Stimulated activated CD4-positive, alpha-beta T cell treated with anti-CD3 and anti-CD28 coated beads, Interleukin-15, amount 100 ng/mL, for 24 hours (primary cell): ENCODE data around the gene PRKCB.

ENCODE experiments used
- DNase-seq: peaks from one replicate; pipeline ENCODE4 v3.0.0-alpha.2; 2020

PRKCB gene

DNA sequence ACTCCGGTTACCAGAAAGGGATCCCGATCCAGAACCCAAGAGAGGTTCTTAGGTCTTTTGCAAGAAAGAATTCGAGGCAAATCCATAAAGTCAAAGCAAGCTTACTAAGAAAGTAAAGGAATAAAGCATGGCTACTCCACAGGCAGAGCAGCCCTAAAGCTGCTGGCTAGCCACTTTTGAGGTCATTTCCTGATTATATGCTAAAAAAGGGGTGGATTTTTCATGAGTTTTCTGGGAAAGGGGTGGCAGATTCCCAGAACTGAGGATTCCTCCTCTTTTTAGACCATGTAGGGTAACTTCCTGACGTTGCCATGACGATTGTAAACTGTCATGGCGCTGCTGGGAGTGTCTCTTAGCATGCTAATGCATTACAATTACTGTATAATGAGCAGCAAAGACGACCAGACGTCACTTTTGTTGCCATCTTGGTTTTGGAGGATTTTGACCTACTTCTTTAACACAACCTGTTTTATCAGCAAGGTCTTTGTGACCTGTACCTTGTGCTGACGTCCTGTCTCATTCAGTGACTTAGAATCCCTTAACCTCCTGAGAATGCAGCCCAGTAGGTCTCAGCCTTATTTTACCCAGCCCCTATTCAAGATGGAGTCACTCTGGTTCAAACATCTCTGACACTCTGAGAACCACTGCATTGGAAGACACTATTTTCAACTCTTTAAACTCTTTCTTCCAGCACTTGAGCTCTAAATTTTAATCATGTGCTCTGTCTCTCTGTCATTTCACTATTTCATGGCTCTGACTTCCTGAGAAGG lies 216.7 kb downstream of the PRKCB start:
- DNase-seq, result no peak

DNA sequence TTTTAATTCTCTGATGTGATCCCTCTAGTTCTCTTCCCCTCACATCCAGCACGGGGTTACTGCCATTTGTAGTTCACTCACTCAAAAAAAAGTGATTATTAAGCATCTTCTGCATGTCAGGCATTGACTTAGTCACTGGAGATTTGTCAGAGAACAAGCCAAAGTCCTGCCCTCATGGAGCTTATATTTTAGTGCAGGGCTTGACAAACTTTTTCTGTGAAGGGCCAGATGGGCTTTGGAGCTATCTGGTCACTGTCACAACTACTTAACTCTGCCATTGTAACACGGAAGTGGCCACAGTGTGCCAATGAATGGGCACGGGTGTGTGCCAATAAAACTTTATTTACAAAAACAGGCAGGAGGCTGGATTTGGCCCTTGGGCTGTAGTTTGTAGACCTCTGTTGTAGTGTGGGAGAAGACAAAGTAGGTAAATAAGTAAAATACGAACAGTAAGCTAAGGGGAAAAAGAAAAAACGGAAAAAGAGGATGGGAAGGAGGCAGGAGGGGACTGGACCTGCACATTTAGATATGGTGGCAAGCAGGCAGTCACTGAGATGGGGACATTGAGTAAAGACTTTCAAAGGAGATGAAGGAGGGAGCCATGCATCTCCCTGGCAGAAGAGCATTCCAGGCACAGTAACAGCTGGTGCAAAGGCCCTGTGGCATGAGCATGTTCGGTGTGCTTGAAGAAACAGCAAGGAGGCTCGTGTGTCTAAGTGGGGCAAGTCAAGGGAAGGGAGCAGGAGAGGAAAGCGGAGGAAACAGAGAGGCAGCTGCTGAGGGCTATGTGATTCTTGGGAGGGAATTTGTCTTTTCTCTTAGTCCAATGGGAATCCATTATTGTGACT lies 217.5 kb downstream of the PRKCB start:
- DNase-seq, result no peak

DNA sequence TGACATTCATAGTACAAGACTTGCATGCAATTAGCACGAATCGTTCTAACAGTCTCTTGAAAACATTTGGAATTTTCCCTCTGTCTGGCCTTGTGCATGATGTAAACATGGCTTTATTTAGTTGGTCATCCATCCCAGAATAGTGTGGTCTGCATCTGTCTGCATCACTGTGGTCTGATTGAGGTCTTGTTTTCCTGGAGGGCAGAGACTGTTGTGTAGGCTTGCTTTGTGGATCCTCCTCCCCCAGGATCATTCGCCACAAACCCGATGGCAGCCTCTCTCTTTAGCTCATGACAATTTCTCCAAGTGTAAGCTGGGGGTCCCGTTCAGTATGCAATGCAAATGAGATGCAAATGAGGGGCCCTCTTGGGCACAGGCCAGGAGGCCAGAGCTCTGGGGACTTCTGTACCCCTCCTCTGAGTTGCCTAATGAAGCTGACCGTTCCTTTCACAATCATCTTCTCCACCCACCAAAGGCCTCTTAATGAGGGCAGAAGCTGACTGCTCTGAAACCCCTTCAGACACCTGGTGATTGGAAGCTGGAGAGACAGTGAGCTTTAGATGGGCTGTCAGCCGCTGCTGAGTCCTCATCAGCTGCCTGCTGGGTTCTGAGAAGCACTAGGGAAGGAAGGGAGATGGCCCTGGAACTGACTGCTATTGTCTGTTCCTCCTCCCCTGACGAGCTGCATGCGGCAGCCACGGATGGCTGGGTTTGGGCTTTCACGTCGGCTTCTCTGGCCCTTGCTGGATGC lies 219.1 kb downstream of the PRKCB start:
- no peak for DNase-seq

DNA sequence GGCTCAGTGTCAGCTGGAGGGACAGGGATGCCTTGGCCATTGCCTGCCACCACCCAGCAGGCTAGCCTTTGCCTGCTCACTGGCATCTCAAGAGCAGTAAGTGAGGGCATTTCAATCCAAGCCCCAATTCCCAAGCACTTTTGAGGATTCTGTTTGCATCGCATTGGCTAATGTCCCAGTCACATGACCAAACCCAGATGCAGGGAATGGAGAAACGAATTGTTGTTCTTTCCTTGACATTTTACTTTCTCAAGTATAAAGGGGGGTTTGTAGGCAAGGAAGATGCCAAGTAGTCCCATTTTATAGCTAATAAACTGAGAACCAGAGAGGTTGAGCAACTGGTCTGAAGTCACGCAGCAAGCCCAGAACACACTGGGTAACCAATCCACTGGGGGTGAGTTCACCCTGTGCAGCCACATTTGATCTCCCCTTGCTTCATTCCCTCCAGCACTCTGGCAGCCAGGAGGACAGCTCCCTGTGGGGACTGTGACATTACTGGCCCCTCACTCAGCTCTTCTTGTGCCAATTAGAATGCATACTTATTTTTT lies 226.6 kb downstream of the PRKCB start:
- no peak for DNase-seq

DNA sequence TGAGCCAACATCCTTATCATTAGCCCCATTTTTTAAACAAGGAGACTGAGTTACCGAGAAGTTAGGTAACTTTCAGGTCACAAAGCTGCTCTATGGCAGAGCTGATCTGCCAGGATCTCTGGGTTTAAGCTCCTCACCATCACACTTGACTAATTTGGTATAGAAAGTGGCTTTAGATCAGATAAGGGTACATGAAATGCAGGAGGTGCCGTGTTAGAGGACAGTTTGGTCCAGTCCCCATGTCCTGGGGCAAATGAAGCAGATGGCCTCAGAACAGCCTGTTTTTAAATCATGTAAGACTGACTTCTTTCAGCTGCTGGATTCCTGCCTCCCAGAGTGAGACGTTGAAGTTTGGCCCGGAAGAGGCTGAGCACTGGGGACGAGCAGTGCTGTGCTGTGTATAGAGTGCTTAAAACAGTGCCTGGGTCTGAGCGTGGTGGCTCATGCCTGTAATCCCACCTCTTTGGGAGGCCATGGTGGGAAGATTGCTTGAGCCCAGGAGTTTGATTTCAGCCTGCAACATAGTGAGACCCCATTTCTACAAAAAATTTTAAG lies 233.3 kb downstream of the PRKCB start:
- DNase-seq, result no peak

DNA sequence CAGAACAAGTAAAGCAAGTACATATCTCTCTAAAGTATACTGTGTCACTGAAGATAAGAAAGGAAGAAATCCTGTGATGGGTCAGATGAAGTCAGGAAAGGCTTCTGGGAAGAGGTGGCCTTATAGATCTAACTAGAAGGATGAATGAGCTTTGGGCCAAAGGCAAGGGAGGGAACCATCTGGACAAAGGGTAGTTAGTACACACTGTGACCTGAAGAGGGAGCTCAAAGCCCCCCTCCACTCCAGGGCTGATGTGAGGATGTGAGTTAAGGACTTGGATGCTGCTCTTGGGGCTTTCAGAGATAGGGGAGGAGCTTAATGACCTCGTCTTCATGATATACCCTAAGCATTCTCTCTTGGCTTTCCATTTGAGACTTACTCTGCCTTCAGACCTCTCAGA lies 235.1 kb downstream of the PRKCB start:
- peak; percentile 54 for DNase-seq

DNA sequence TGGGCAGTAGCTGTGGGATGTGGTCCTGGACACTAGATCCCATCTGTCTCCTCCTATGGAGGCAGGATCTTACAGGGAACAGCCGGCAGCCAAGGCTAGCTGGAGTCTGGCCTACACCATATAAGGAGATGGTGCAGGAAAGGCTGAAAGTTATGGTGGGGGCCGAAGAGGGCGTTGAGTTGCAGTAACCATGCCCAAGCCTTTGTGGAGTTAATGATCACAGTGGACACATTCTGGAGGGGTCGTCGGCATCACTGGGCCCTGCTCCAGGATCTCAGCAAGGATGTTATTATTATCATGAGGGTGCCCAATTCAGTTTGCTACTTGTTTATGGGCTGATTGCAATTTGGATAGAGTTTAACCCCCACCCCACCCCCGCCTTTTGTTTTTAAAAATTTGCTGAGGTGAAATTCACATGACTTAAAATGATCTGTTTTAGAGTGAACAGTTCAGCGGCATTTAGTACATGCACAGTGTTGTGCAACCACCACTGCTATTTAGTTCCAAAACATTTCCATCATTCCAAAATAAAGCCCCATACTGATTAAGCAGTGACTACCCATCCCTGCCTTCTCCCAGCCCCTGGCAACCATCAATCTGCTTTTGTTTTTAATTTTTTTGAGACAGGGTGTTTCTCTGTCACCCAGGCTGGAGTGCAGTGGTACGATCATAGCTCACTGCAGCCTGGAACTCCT lies 236.0 kb downstream of the PRKCB start:
- DNase-seq, result no peak

DNA sequence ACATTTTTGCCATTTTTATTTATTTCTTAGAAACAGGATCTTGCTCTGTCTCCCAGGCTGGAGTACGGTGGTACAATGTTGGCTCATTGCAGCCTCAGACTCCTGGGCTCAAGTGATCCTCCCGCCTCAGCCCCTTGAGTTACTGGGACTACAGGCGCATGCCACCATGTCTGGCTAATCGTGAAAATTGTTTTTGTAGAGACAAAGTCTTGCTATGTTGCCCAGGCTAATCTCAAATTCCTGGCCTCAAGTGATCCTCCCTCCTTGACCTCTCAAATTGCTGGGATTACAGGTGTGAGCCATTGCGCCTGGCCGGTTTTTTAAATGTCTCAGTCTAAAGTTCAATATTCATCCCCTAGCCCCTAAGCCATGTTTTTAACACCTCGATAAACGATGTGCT lies 237.5 kb downstream of the PRKCB start:
- no peak for DNase-seq

DNA sequence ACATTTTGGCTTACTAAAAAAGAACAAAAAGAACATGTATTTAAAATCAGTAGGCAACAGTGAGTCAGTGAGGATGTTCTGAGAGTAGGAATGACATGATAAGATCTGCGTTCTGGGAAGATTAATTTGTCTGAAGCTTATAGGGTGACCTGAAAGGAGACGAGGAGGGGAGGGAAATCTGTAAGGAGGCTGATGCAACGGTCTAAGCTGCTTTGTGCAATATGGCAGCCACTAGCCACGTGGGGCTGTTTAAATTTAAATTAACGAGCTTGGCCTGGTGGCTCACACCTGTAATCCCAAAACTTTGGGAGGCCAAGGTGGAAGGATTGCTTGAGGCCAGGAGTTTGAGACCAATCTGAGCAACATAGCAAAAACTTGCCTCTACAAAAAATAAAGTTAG lies 238.8 kb downstream of the PRKCB start:
- no peak for DNase-seq

DNA sequence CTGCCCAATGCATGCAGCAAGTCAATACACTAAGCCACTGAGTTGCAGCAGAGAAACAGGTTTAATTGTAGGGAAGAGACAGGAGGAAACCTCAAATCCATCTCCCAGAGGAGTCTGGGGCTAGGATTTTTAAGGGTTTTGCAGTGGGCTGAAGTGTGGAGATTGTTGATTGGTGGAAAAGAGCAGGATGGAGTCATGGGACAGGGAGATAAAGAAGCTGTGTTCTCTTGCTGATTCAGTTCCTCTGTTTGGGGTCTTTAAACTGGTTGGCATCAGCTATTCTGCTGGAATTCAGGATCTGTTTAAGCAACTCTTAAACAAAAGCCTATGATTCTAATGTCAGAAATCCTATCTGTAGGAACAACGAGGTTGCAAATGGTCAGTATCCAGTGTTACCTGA lies 239.5 kb downstream of the PRKCB start:
- no peak for DNase-seq

DNA sequence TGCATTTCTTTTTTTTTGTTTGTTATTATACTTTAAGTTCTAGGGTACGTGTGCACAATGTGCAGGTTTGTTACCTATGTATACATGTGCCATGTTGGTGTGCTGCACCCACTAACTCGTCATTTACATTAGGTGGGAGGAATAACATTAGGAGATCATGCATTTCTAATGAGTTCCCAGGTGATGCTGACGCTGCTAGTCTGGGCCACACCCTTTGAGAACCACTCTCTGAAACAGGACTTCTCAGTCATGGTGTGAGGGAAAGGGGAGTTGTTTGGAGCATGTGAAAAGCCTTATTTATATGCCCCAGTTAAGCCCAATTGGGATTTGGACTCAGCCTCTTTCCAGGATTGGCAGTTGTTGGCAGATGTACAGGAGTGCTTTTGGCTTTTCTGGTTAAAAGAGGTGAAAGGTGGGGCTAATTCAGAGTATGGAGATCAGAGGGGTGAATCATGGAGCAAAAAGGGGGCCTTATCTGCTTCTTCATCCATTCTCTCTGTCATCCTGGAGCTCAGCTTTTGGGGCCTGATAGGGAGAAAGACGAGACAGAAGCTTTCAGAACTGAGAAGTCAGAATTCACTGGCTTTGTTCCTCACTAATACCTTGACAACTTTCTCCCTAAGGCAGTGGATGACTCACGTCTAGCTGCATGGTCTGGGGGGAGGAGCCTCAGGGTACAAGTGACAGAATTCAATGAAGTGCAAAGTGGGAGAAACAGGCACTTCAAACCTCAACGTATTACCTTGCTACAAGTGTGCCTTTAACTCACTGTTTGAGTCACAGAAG lies 240.3 kb downstream of the PRKCB start:
- DNase-seq, result peak; percentile 42

DNA sequence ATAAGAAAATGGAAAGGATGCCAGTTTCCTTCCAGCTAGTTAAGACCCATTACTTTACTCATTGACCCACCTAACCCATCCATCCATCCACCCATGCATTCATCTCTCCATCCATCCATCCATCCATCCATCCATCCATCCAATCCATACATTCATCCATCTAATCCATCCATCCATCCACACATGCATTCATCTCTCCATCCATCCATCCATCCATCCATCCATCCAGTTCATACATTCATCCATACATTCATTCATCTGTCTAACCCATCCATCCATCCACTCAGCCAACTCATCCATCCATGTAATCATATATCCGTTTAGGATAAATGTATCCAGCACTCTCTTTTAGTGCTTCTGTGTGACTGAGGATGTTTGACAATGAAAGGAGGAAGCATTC lies 241.5 kb downstream of the PRKCB start:
- no peak for DNase-seq

DNA sequence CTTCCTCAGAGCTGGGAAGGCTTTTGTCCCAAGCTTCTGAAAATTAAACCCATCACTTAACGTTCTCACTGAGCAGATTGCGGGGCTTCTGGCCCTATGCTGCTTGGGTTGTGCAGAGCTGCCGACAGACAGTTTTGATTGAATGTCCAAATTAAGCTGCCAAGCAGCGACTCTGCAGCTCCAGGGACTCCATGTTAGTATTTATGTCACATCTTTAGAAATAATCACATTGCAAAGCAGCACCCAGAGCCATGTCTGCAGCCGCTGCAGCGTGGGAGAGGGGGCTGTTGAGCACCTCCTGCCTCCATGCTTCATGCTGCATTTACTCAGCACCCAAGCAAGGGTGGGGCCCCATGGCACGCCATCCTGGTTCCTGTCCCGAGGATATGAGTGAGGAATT lies 242.2 kb downstream of the PRKCB start:
- no peak for DNase-seq

DNA sequence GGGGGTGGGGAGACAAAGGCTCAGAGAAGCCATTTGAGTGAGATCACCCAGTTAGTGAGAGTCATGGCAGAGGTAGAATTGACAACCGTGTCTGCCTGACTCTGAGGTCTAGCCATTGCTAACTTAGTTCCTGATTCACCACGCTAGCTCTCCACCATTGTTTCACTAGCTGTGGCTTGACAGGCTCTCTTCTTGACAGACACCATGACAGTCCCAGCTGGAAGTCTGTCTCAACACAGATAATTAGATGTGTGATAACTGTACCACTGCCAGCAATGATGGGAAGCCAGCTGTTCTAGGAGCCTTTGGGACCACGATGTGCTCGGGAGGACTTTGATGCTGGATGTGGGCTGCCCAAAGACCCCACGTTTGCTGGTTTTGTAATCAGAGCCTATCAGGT lies 249.9 kb downstream of the PRKCB start:
- no peak for DNase-seq

DNA sequence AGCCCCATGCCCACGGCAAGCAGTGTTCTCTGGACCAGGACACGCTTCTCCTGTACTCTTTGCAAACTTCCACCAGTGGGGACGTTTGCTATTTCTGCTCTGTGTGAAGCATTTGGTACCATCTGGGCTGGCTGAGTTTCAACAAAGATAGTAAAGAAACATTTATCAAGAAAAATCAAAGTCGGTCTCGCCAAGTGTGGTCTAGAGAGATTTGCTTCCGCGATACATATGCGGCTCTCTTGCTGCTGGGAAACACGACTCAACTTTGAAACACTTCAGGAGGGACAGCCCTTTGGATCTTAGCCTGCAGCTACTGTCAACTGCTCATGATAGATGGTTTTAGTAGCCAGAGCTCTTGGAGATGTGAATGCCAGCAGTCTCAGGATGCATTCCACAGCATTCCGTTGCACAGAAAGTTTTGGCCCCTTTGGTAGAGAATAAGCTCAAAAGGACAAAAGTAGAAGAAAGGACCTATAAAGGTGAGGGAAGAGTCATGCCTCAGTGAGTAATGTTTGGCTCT lies 252.2 kb downstream of the PRKCB start:
- DNase-seq, result no peak

DNA sequence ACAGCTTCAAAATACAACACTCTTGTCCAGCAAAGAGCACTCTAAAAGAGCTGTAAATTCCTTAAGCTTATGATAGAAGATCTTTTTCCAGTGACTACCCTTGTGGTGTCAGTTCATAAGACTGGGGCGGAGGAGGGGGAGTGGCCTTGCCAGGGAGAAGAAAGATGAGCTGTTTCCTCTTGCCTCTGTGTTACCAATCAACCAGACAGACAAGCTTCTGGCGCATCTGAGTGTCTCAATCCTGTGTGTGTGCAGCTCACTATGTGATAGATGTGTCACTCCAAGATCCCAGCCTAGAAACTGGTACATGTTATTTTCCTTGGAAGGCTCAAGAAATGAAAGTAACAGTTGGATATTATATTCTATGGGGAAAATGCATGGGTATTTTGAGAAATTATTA lies 253.0 kb downstream of the PRKCB start:
- peak; percentile 16 for DNase-seq

DNA sequence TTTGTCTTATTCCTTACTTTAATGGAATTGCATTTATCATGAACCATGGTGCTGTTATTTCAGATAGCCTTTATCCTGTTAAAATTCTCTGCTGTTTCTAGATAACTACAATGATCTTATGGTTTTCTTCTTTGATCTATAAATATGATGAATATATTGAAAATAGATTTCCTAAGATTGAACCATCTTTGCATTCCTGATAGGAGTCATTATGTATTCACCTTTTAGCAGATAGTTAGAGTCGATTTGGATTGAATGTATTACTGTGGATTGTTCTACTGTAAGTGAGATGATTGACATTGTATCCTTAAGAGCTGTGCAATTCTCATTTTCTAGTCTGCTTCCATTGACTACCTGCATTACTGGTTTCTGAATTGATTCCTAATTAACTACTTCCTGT lies 255.3 kb downstream of the PRKCB start:
- no peak for DNase-seq

DNA sequence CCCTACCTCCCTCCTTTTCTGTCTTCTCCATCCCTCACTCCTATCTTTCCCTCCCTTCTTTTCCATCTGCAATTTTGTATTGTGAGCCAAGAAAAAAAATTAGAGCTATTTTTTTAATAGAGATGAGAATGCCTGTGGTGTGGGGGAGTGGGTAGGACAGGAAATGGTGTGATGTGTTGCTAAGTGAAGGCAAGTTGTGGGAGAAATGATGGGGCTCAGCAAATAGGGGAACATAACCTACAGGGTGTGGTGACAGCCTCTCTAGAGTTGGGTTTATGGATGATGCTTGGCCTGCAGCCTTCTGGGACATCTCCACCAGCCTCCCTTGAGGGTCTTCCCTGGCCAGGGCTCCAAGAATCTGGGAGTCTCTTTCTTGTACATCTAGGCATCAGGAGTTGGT lies 257.3 kb downstream of the PRKCB start:
- DNase-seq, result no peak

DNA sequence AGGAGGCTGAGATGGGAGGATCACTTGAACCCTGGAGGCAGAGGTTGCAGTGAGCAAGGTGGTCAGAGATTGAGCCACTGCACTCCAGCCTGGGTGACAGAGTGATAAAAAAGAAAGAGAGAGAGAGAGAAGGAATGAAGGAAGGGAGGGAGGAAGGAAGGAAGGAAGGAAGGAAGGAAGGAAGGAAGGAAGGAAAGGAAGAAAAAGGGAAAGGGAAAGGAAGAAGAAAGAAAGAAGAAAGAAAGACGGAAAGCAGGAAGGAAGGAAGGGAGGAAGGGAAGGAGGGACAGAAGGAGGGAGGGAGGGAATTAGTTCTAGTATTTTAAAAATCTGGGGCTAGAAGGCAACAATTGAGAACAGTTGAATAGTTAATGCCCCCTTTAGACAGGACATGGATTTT lies 258.9 kb downstream of the PRKCB start:
- no peak for DNase-seq

DNA sequence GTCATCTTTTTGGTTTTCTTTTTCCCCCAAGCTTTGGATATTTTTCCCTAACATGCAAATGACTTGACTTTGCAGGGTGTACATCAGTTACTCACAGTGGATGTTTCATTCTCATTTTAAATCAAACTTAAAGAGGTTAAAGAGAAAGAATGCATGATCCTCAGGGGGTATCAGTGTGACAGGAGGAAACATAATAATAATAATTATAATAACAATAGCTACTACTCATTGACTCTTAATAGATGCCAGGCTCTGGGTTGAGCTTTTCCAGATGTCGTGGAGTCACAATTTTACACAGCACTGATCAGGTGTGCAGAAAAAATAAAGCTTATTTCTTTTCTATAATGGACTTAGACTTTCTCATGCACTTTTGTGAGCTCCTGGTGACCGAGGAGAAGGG lies 263.1 kb downstream of the PRKCB start:
- no peak for DNase-seq

DNA sequence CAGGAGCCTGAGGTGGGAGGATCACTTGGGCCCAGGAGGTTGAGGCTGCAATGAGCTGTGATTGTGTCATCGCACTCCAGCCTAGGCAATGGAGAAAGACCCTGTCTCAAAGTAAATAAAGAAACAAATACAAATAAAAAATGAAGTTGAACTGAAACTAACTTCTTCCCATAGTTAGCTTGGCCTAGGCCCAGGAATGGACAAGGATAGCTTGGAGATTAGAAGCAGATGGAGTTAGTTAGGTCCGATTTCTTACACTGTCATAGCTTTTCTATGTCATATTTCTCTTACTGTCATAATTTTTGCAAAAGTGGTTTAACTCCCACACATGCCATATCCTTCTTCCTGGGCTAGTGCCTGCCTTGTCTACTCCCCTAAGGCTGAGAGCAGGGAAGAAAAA lies 265.6 kb downstream of the PRKCB start:
- no peak for DNase-seq
